ENCODE data around the gene NTN1. TPM values are rescaled to one million over a fixed set of nuclear protein-coding genes. Genes with fewer than 3 reads are reported as not detected.

Gene NTN1
- total RNA-seq, 4 donors from 2014 or later, result 3.6 to 20.6 (median 7.2) TPM

DNA sequence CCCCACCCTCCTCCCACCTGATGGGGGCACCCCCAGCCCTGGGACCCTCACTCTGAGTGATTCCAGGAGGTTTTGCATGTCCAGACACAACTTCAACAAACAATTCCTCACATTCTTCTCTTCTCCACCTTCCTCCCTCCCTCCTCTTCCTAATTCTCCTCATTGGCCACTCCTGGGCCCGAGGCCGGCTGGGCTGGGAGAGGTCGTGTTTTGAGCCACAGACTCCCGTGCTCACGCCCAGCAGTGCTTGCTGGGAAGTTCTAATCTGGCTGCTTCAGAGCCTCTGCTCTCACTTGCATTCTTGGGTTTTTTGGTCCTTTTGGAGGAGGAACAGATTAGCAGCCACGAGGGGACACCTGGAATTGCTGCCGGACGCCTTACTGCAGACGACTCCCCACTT is 157.0 kb downstream of the NTN1 start:
- intact Hi-C loops (cut with DNase I; ENCODE audit: low total_unique reads), result no loop called here
- DNase-seq, result no peak
- H3K4me3 ChIP-seq, result no peak overlapping the region
- in situ Hi-C loops (cut with MboI; ENCODE audit: low pct_ligation_motif_present in 1 of 4, low pct_unique_long_range_greater_than_20kb in 1 of 4, low sequenced_read_pairs in 3 of 4), result no loop called here
- TF ChIP-seq POLR2A (IDR thresholded peaks at IDR 0.05), result no peak
- no peak for TF ChIP-seq EP300 (IDR thresholded peaks at IDR 0.05; ENCODE audit: low read depth)
- no peak for TF ChIP-seq POLR2AphosphoS5 (IDR thresholded peaks at IDR 0.05)
- TF ChIP-seq CTCF (IDR thresholded peaks at IDR 0.05), result no peak
- peaks cover 0 to 4% (median 0%) of the 10 kb centered on the region in 4 donors for H3K4me1 ChIP-seq
- H3K9me3 ChIP-seq, result no peaks in the 10 kb centered on the region
- no peak overlapping the region for H3K27ac ChIP-seq
- H3K36me3 ChIP-seq, result no peaks in the 10 kb centered on the region
- 88 to 90% methylated on average over 4 to 9 of the region's 9 CpGs for WGBS, 2 donors (ENCODE audit: low coverage in 1 of 2)
- no peaks in the 10 kb centered on the region for H3K27me3 ChIP-seq

DNA sequence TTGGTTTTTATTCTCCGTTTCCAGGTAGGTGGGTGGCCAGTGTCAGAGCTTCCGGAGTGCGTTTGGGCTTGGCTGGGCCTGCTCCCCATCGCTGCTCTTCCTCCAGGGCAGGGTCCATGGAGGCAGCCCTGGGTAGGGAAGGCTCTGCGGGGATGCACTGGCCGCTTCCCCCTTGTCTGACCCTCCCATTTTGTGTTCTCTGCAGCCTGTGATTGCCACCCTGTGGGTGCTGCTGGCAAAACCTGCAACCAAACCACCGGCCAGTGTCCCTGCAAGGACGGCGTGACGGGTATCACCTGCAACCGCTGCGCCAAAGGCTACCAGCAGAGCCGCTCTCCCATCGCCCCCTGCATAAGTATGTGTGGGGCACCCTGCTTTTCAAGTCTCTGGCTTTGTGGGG is 158.3 kb downstream of the NTN1 start:
- no peak for DNase-seq
- Histone ChIP-seq H3K9me3 (no peaks in the 10 kb centered on the region), H3K27me3 (no peaks in the 10 kb centered on the region), H3K36me3 (no peaks in the 10 kb centered on the region), H3K4me1 (peaks cover 0 to 9% (median 0%) of the 10 kb centered on the region in 4 donors), H3K27ac (no peak overlapping the region), H3K4me3 (no peak overlapping the region)
- WGBS, 2 donors (ENCODE audit: low coverage in 1 of 2), result 92% methylated on average over 14 of the region's 14 CpGs; no CpG with 5 or more reads in 1 of the 2 donors
- TF ChIP-seq CTCF (IDR thresholded peaks at IDR 0.05) (no peak), EP300 (IDR thresholded peaks at IDR 0.05; ENCODE audit: low read depth) (no peak), POLR2A (IDR thresholded peaks at IDR 0.05) (no peak), POLR2AphosphoS5 (IDR thresholded peaks at IDR 0.05) (no peak)
- intact Hi-C loops (cut with DNase I; ENCODE audit: low total_unique reads), result no loop called here
- in situ Hi-C loops (cut with MboI; ENCODE audit: low pct_ligation_motif_present in 1 of 4, low pct_unique_long_range_greater_than_20kb in 1 of 4, low sequenced_read_pairs in 3 of 4), result no loop called here

DNA sequence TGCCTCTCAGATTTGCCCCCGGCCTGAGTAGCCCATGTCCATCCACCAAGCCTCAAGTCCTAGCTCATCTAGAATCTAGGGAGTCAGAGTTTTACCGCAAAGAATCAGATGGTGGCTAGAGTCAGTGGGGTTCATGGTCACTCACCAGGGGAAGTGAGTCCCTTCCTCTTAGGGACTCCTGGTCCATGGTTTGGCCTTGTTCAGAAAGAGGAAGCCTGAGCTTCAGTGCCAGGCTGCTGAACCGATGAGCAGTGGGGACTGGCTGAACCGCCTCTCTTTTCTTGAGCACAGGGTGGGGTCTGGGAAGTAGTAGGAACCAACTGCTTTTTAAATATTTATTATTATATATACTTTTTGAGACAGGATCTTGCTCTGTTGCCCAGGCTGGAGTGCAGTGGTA is 160.3 kb downstream of the NTN1 start:
- H3K9me3 ChIP-seq, result no peaks in the 10 kb centered on the region
- no peaks in the 10 kb centered on the region for H3K36me3 ChIP-seq
- H3K27me3 ChIP-seq, result no peaks in the 10 kb centered on the region
- H3K4me3 ChIP-seq, result no peak overlapping the region
- intact Hi-C loops (cut with DNase I; ENCODE audit: low total_unique reads) (no loop called here), in situ Hi-C loops (cut with MboI; ENCODE audit: low pct_ligation_motif_present in 1 of 4, low pct_unique_long_range_greater_than_20kb in 1 of 4, low sequenced_read_pairs in 3 of 4) (no loop called here)
- 80 to 86% methylated on average over 3 to 4 of the region's 4 CpGs for WGBS, 2 donors (ENCODE audit: low coverage in 1 of 2)
- no peak for TF ChIP-seq POLR2A (IDR thresholded peaks at IDR 0.05)
- H3K4me1 ChIP-seq, result peaks cover 0 to 17% (median 0%) of the 10 kb centered on the region in 4 donors
- no peak for DNase-seq
- H3K27ac ChIP-seq, result no peak overlapping the region

DNA sequence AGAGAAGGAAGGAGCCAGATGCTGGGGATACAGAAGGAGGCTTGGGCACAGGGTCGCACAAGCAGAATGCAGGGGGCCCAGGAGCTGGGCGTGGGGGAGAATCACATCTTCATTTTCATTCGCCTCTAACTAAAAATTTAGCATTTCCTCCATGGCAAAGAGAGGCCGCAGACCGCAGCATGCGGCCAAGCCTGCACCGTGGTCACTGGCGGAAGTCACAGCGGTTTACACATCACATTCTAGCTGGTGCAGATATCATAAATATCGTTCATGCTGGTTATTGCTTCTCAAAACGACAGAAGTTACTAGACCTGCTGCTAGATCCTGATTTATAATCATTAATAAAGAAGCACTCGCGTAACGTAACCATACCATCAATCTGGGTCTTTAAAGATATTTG is 162.0 kb downstream of the NTN1 start:
- no peaks in the 10 kb centered on the region for H3K36me3 ChIP-seq
- no peaks in the 10 kb centered on the region for H3K9me3 ChIP-seq
- intact Hi-C loops (cut with DNase I; ENCODE audit: low total_unique reads) (no loop called here), in situ Hi-C loops (cut with MboI; ENCODE audit: low pct_ligation_motif_present in 1 of 4, low pct_unique_long_range_greater_than_20kb in 1 of 4, low sequenced_read_pairs in 3 of 4) (no loop called here)
- no peak for TF ChIP-seq EP300 (IDR thresholded peaks at IDR 0.05; ENCODE audit: low read depth)
- TF ChIP-seq CTCF (IDR thresholded peaks at IDR 0.05), result no peak
- no peak for TF ChIP-seq POLR2A (IDR thresholded peaks at IDR 0.05)
- no peak for TF ChIP-seq POLR2AphosphoS5 (IDR thresholded peaks at IDR 0.05)
- peaks cover 0 to 14% (median 0%) of the 10 kb centered on the region in 4 donors for H3K4me1 ChIP-seq
- H3K27me3 ChIP-seq, result no peaks in the 10 kb centered on the region
- DNase-seq, result no peak
- H3K27ac ChIP-seq, result no peak overlapping the region
- no peak overlapping the region for H3K4me3 ChIP-seq
- WGBS, 2 donors (ENCODE audit: low coverage in 1 of 2), result 74 to 81% methylated on average over 5 to 14 of the region's 14 CpGs

DNA sequence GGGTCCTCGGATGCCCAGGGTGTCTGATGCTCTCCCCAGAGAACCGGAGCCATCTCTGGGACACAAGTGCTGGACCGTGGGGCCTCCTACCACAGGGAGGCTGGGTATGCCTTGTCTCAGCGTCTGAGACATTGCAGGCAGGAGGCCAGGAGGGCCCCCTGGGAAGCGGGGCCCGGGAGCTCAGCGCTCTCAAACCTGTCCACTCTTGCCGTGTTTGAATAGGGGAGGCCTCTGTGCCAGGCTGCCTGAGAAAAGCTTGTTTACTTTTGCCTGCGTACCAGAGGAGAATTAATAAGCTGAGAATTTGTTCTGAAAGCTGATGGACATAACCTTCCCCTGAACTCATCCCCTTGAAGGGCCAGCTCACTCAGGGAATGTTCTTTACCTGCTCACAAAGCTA is 163.8 kb downstream of the NTN1 start:
- peak overlapping the region in 1 of 4 donors; percentile 2 for H3K27ac ChIP-seq
- no peak overlapping the region for H3K4me3 ChIP-seq
- H3K4me1 ChIP-seq, result peaks cover 0 to 19% (median under 1%) of the 10 kb centered on the region in 4 donors
- TF ChIP-seq POLR2AphosphoS5 (IDR thresholded peaks at IDR 0.05) (no peak), CTCF (IDR thresholded peaks at IDR 0.05) (no peak), EP300 (IDR thresholded peaks at IDR 0.05; ENCODE audit: low read depth) (no peak), POLR2A (IDR thresholded peaks at IDR 0.05) (no peak)
- H3K36me3 ChIP-seq, result no peaks in the 10 kb centered on the region
- no peak for DNase-seq
- H3K27me3 ChIP-seq, result no peaks in the 10 kb centered on the region
- in situ Hi-C loops (cut with MboI; ENCODE audit: low pct_ligation_motif_present in 1 of 4, low pct_unique_long_range_greater_than_20kb in 1 of 4, low sequenced_read_pairs in 3 of 4), result no loop called here
- intact Hi-C loops (cut with DNase I; ENCODE audit: low total_unique reads), result no loop called here
- 80 to 92% methylated on average over 2 to 9 of the region's 9 CpGs for WGBS, 2 donors (ENCODE audit: low coverage in 1 of 2)
- no peaks in the 10 kb centered on the region for H3K9me3 ChIP-seq
